Measurements from ENCODE around the gene SLIT3.
"Not testable (repeated sequence)": the region's sequence is repeated elsewhere in the genome, so short reads cannot be mapped to it uniquely, and the experiment has no call there.

The SLIT3 gene

GRCh38 chr5:168765551-168766425, 535.2 kb downstream of the SLIT3 start:
- DNase-seq (ENCODE audit: low read depth), result no peak

GRCh38 chr5:168765086-168765550, 535.8 kb downstream of the SLIT3 start:
- DNase-seq (ENCODE audit: low read depth), result no peak

GRCh38 chr5:168756453-168757391, 544.2 kb downstream of the SLIT3 start:
- no peak for DNase-seq (ENCODE audit: low read depth)

- DNase-seq (ENCODE audit: low read depth), result no peak
These were observed 545.3 kb downstream of the SLIT3 start for GRCh38 chr5:168755548-168756093.

- no peak for DNase-seq (ENCODE audit: low read depth)
These were observed 547.2 kb downstream of the SLIT3 start for GRCh38 chr5:168753691-168754254.

GRCh38 chr5:168752416-168753190, 548.3 kb downstream of the SLIT3 start:
- no peak for DNase-seq (ENCODE audit: low read depth)

GRCh38 chr5:168752012-168752411, 548.9 kb downstream of the SLIT3 start:
- no peak for DNase-seq (ENCODE audit: low read depth)

- no peak for DNase-seq (ENCODE audit: low read depth)
These were observed 550.0 kb downstream of the SLIT3 start for GRCh38 chr5:168750926-168751325.

GRCh38 chr5:168749391-168750100, 551.4 kb downstream of the SLIT3 start:
- DNase-seq (ENCODE audit: low read depth), result no peak

- DNase-seq (ENCODE audit: low read depth), result no peak
These were observed 552.8 kb downstream of the SLIT3 start for GRCh38 chr5:168747987-168748777.

GRCh38 chr5:168746893-168747640, 553.9 kb downstream of the SLIT3 start:
- DNase-seq (ENCODE audit: low read depth), result no peak

GRCh38 chr5:168746126-168746892, 554.6 kb downstream of the SLIT3 start:
- DNase-seq (ENCODE audit: low read depth), result not testable (repeated sequence)

GRCh38 chr5:168743617-168744016, 557.3 kb downstream of the SLIT3 start:
- no peak for DNase-seq (ENCODE audit: low read depth)

GRCh38 chr5:168742311-168742710, 558.6 kb downstream of the SLIT3 start:
- DNase-seq (ENCODE audit: low read depth), result not testable (repeated sequence)

GRCh38 chr5:168740811-168741213, 560.1 kb downstream of the SLIT3 start:
- no peak for DNase-seq (ENCODE audit: low read depth)

- no peak for DNase-seq (ENCODE audit: low read depth)
These were observed 560.7 kb downstream of the SLIT3 start for GRCh38 chr5:168740092-168740800.

GRCh38 chr5:168737066-168737465, 563.9 kb downstream of the SLIT3 start:
- no peak for DNase-seq (ENCODE audit: low read depth)

Data from iris pigment epithelial cell (primary cell).